IgD-negative memory B cell (primary cell): ENCODE results near the gene PSKH1. TPM values are rescaled to one million over a fixed set of nuclear protein-coding genes. Genes with fewer than 3 reads are reported as not detected.
A peak's percentile ranks its signal among the peaks of the same experiment; 100 is the strongest.
"Not testable (repeated sequence)": the region's sequence is repeated elsewhere in the genome, so short reads cannot be mapped to it uniquely, and the experiment has no call there.

Experiments used
- H3K27ac Mint-ChIP-seq, 3 donors: one replicate each; pipeline ENCODE4 v1.8.0; 2020 to 2022; ENCODE audit warnings: mild to moderate bottlenecking in 3 of 3, mixed read lengths in 3 of 3, moderate library complexity in 1 of 3
- H3K27me3 Mint-ChIP-seq: one replicate; pipeline ENCODE4 v1.8.0; 2021; ENCODE audit warnings: mixed read lengths
- H3K36me3 Mint-ChIP-seq: one replicate; pipeline ENCODE4 v1.8.0; 2020; ENCODE audit warnings: mild to moderate bottlenecking, mixed read lengths
- H3K4me1 Mint-ChIP-seq, 3 donors: one replicate each; pipeline ENCODE4 v1.8.0; 2020 to 2022; ENCODE audit warnings: mixed read lengths in 3 of 3, mild to moderate bottlenecking in 1 of 3
- H3K4me3 Mint-ChIP-seq, 4 donors: one replicate each; pipeline ENCODE4 v1.8.0; 2020 to 2022; ENCODE audit warnings: mild to moderate bottlenecking in 4 of 4, mixed read lengths in 4 of 4, moderate library complexity in 3 of 4
- H3K9me3 Mint-ChIP-seq, 3 donors: one replicate each; pipeline ENCODE4 v1.8.0; 2020 to 2021; ENCODE audit warnings: mixed read lengths in 3 of 3, mild to moderate bottlenecking in 1 of 3
- polyA plus RNA-seq: library from polyadenylated mRNA; unstranded; fragments of 300-500 nt; fragmentation: Illumina TruSeq; gene quantifications from one replicate; pipeline ENCODE4 v1.2.3, GENCODE V29; 2021

The PSKH1 gene
- polyA plus RNA-seq, 1 donor from 2014 or later: 22.4 TPM

DNA sequence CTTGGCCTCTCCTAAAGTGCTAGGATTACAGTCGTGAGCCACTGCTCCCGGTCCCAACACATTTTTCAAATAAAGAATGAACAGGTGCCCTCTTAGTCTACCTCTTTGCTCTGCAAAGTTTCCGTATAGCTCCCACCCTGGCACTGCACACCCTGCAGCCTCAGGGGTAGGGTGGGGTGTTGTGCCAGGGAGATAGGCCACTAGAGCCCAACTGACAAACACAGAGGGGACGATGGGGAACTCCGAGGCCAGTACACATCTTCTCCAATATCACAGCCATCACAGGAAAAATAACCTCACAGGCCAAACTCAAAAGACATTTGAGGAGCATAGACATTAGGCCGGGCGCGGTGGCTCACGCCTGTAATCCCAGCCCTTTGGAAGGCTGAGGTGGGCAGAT, 78.1 kb downstream of the PSKH1 start:
- no peaks in the 10 kb centered on the region for H3K27me3 Mint-ChIP-seq
- H3K27ac Mint-ChIP-seq: no peak overlapping the region
- peaks cover 11 to 20% (median 16%) of the 10 kb centered on the region in 3 donors for H3K4me1 Mint-ChIP-seq
- peak overlapping the region in 3 of 4 donors; percentile 11 to 83 (median 41) for H3K4me3 Mint-ChIP-seq
- H3K9me3 Mint-ChIP-seq: no peaks in the 10 kb centered on the region
- no peaks in the 10 kb centered on the region for H3K36me3 Mint-ChIP-seq

DNA sequence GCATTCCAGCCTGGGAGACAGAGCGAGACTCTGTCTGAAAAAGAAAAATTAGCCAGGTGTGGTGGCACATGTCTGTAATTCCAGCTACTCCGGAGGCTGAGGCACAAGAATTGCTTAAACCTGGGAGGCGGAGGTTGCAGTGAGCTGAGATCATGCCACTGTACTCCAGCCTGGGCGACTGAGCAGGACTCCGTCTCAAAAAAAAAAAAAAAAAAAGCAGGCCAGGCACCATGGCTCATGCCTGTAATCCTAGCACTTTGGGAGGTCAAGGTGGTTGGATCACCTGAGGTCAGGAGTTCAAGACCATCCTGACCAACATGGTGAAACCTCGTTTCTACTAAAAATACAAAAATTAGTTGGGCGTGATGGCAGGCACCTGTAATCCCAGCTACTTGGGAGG, 79.2 kb downstream of the PSKH1 start:
- peaks cover 12 to 15% (median 13%) of the 10 kb centered on the region in 3 donors for H3K4me1 Mint-ChIP-seq
- not testable (repeated sequence) for H3K27me3 Mint-ChIP-seq, H3K27ac Mint-ChIP-seq, H3K36me3 Mint-ChIP-seq, H3K9me3 Mint-ChIP-seq, H3K4me3 Mint-ChIP-seq

GRCh38 chr16:67975321-67976105, 82.5 kb downstream of the PSKH1 start:
- Mint-ChIP-seq H3K27ac (peak overlapping the region in 1 of 3 donors; percentile 39), H3K27me3 (no peaks in the 10 kb centered on the region)

GRCh38 chr16:67976205-67976604, 83.2 kb downstream of the PSKH1 start:
- Mint-ChIP-seq H3K27me3 (no peaks in the 10 kb centered on the region), H3K4me1 (peaks cover 7 to 12% (median 7%) of the 10 kb centered on the region in 3 donors), H3K36me3 (no peaks in the 10 kb centered on the region), H3K27ac (peak overlapping the region in 1 of 3 donors; percentile 39), H3K9me3 (no peaks in the 10 kb centered on the region), H3K4me3 (peak overlapping the region in 1 of 4 donors; percentile 14)

More at GRCh38 chr16:67975321-67976105, 82.5 kb downstream of the PSKH1 start:
- Mint-ChIP-seq H3K4me3 (peak overlapping the region in 1 of 4 donors; percentile 14), H3K9me3 (no peaks in the 10 kb centered on the region), H3K36me3 (no peaks in the 10 kb centered on the region), H3K4me1 (peaks cover 5 to 12% (median 7%) of the 10 kb centered on the region in 3 donors)

- Mint-ChIP-seq H3K4me3 (no peak overlapping the region), H3K4me1 (peaks cover 7 to 12% (median 7%) of the 10 kb centered on the region in 3 donors), H3K36me3 (no peaks in the 10 kb centered on the region), H3K27ac (no peak overlapping the region), H3K9me3 (no peaks in the 10 kb centered on the region), H3K27me3 (no peaks in the 10 kb centered on the region)
Observed at GRCh38 chr16:67977005-67977404, 84.0 kb downstream of the PSKH1 start.

DNA sequence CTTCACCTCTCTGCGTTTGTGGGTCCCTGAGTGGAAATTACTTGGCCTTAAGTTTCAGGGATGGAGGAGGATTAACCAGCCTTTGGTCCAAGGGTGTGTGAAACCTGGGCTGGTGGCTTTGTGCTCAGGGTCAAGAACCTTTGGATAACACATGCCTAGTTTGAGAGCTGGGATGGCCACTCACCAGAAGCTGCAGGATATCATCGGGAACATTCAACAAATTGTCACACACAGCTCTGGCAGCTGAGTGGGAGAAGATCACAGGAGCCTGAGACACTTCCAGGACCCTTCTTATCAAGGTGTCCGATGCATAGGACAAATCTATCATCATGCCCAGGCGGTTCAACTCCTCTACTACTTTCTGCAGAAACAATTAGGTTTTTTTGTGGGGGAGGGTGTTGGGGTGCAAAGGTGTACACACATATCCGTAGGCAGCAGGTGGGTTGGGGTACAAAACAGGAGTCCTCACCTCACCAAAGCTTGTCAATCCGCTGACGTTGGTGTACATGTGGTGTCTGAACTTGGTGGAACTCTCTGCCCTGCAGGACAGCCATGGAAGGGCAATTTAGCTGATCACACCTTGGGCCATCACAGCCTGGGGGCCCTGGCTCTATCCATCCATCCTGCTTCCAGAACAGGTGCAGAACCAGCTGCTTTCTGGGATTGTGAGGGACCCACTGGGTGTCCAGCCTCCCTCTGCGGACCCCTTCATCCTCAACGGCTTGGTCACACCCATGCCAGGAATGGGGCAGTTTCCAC, 84.6 kb downstream of the PSKH1 start:
- Mint-ChIP-seq H3K4me1 (peaks cover 7 to 12% (median 7%) of the 10 kb centered on the region in 3 donors), H3K9me3 (no peaks in the 10 kb centered on the region), H3K4me3 (no peak overlapping the region), H3K36me3 (no peaks in the 10 kb centered on the region), H3K27me3 (no peaks in the 10 kb centered on the region), H3K27ac (no peak overlapping the region)

Other genes with a start within 250 kb of the PSKH1 start
- gene CARMIL2, start 248.1 kb upstream of the PSKH1 start, polyA plus RNA-seq: 14.5 TPM
- 48.6 TPM for gene ACD, start 233.0 kb upstream of the PSKH1 start, polyA plus RNA-seq
- gene PARD6A, start 232.3 kb upstream of the PSKH1 start, polyA plus RNA-seq: 18.5 TPM
- gene ENKD1, start 226.5 kb upstream of the PSKH1 start, polyA plus RNA-seq: 1.8 TPM
- 8.2 TPM for gene C16orf86, start 226.4 kb upstream of the PSKH1 start, polyA plus RNA-seq
- gene GFOD2, start 173.9 kb upstream of the PSKH1 start, polyA plus RNA-seq: 13.4 TPM
- gene RANBP10, start 86.7 kb upstream of the PSKH1 start, polyA plus RNA-seq: 10.9 TPM
- gene TSNAXIP1, start 86.4 kb upstream of the PSKH1 start, polyA plus RNA-seq: not detected
- 101 TPM for gene THAP11, start 50.9 kb upstream of the PSKH1 start, polyA plus RNA-seq
- gene NUTF2, start 46.3 kb upstream of the PSKH1 start, polyA plus RNA-seq: 111 TPM
- gene CENPT, start 45.6 kb upstream of the PSKH1 start, polyA plus RNA-seq: 13.4 TPM
- gene EDC4, start 20.2 kb upstream of the PSKH1 start, polyA plus RNA-seq: 18.6 TPM
- 0.95 TPM for gene NRN1L, start 8.4 kb upstream of the PSKH1 start, polyA plus RNA-seq
- gene CTRL, start 38.6 kb downstream of the PSKH1 start, polyA plus RNA-seq: 2.1 TPM
- gene PSMB10, start 43.6 kb downstream of the PSKH1 start, polyA plus RNA-seq: 510 TPM
- gene LCAT, start 50.9 kb downstream of the PSKH1 start, polyA plus RNA-seq: 0.81 TPM
- gene SLC12A4, start 75.4 kb downstream of the PSKH1 start, polyA plus RNA-seq: 3.9 TPM
- gene DPEP3, start 87.2 kb downstream of the PSKH1 start, polyA plus RNA-seq: not detected
- 45.3 TPM for gene DPEP2, start 106.2 kb downstream of the PSKH1 start, polyA plus RNA-seq
- not detected for gene DPEP2NB, start 122.7 kb downstream of the PSKH1 start, polyA plus RNA-seq
- gene DDX28, start 130.0 kb downstream of the PSKH1 start, polyA plus RNA-seq: 35.8 TPM
- 68.3 TPM for gene DUS2, start 130.0 kb downstream of the PSKH1 start, polyA plus RNA-seq
- gene NFATC3, start 192.1 kb downstream of the PSKH1 start, polyA plus RNA-seq: 47.2 TPM